GM21528 (cell line): ENCODE measurements around the gene ACTRT2.

Experiments used
- ATAC-seq: cut with Tn5 transposase; IDR thresholded peaks from one replicate; pipeline ENCODE4 v1.9.1; 2021; ENCODE audit warnings: mild to moderate bottlenecking, moderate library complexity; ENCODE audit not compliant: unreplicated experiment, low FRiP score

Gene ACTRT2

GRCh38 chr1:3021233-3021671 lies at the start of gene ACTRT2:
TSS of gene ACTRT2 (plus strand) at chr1:3021467. CDS start at chr1:3021687, 220 bp downstream.
- no peak for ATAC-seq

GRCh38 chr1:2971609-2972008 lies 49.7 kb upstream of the ACTRT2 start:
- no peak for ATAC-seq

- no peak for ATAC-seq
Measured at GRCh38 chr1:2972011-2972878, 49.0 kb upstream of the ACTRT2 start.

GRCh38 chr1:2972879-2973575 lies 48.2 kb upstream of the ACTRT2 start:
- no peak for ATAC-seq

- no peak for ATAC-seq
Measured at GRCh38 chr1:2973601-2974593, 47.4 kb upstream of the ACTRT2 start.

- no peak for ATAC-seq
Measured at GRCh38 chr1:2974701-2975301, 46.5 kb upstream of the ACTRT2 start.

- ATAC-seq: no peak
Measured at GRCh38 chr1:2975466-2976179, 45.6 kb upstream of the ACTRT2 start.

- no peak for ATAC-seq
Measured at GRCh38 chr1:2976180-2976562, 45.1 kb upstream of the ACTRT2 start.

GRCh38 chr1:2977886-2978611 lies 43.2 kb upstream of the ACTRT2 start:
- no peak for ATAC-seq

- ATAC-seq: no peak
Measured at GRCh38 chr1:2978691-2979190, 42.5 kb upstream of the ACTRT2 start.

GRCh38 chr1:2979191-2980072 lies 41.8 kb upstream of the ACTRT2 start:
- no peak for ATAC-seq

GRCh38 chr1:2980073-2980791 lies 41.0 kb upstream of the ACTRT2 start:
- no peak for ATAC-seq

- no peak for ATAC-seq
Measured at GRCh38 chr1:2980849-2981248, 40.4 kb upstream of the ACTRT2 start.

- no peak for ATAC-seq
Measured at GRCh38 chr1:2981388-2981787, 39.9 kb upstream of the ACTRT2 start.

- no peak for ATAC-seq
Measured at GRCh38 chr1:2981981-2982614, 39.2 kb upstream of the ACTRT2 start.

GRCh38 chr1:2982615-2983318 lies 38.5 kb upstream of the ACTRT2 start:
- ATAC-seq: no peak
